ENCODE measurements around the gene FKBP15.

FKBP15 gene

DNA sequence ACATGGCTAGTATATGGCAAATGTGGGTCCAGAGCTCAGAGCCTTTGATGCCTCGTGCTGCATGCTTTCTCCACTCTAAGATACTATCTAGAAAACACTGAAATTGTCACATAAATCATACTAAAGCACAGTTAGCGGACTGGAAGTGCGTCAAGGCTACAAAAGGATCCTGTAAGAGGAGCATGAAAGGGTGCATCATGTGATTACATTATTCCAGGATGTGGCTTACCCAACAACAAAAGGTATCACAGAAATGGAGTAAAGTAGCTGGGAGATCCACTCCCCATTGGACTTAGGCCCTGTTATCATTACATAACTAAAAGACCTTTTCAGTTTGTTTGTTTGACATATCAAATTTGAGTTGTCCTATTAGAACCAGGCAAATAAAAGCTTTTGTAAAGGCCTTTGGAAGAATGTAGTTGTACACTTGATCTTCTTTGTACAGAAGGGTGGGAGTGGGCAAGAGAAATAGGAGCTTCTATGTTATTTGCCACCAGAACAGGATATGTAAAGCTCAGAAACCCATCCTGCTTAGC lies 7.1 kb upstream of the FKBP15 start:
- no peak for DNase-seq (ENCODE audit: low read depth)

- no peak for DNase-seq (ENCODE audit: low read depth)
Measured at GRCh38 chr9:113227436-113227835, 6.4 kb upstream of the FKBP15 start.

- no peak for DNase-seq (ENCODE audit: low read depth)
Measured at GRCh38 chr9:113223963-113224362, 2.9 kb upstream of the FKBP15 start.

DNA sequence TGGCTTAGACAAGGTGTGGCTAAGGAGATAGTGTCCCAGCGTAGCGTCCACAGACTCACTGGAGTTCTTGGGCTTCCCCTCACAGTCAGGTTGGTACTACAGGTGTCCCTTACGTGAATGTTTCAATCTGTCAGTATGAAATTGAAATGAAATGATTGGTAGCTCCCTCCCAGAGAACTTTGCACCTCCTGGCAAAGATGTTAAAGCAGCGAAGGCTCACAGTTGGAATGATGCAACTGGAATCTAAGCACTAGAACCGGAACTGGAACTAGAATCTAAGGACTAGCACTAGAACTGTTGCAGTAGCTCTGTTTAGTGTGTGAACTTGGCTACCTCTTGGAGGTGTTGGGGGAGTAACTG lies 1.4 kb upstream of the FKBP15 start:
- DNase-seq (ENCODE audit: low read depth) = no peak

DNA sequence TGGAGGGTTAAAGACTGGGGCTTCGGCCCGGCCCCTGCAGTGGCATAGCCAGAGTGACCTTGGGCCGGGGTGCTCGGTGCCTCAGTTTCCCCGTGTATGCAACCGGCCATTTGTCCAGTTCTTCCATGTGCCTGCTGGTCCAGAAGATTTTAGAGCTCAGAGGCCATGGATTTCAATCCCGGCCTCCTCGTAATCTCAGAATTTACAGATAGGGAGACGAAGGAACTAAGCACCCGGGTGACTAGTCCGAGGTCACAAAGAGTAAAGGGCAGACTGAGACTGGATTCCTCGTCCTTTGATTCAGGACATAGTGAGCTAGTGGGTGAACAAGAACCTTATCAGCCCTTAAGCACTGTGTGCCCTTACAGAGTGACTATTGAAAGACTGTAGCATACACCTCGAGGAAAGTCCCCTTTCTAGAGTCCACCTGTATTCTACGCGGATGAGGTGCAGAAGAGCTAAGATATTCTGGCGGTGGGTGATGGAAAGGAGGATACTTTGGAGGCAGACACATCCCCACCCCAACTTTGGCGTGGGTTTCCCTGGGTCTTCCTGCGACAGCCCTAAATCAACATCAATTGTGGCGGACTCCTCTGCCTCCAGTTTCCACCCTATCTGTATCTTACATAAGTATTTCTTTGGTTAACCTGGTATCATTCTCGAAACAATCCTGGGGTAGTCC lies 864 bp upstream of the FKBP15 start:
- DNase-seq (ENCODE audit: low read depth) = no peak

DNA sequence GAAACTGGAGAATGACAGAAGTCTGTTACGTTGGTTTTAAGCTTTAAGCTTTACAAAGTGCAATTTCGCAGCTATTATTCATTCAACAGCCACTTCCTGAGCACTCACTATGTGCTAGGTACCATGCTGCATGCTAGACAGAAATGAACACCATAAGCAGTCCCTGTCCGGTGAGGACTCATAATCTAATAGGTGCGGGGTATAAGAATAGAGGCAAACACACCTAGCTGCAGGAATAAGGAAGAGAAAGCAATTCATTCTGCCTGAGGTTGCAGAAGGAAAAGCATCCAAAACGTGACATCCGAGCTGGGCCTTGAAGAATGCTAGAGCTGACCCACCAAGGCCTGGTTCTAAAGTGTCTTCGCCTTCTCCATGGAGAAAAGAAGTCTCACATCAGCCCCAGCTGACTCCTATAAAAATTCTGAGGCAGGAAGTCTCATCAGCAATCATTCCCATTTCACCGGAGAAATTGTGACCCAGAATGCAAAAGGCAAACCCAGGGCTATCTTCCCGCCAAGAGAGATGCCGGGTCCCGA lies 542 bp downstream of the FKBP15 start:
- no peak for DNase-seq (ENCODE audit: low read depth)

- DNase-seq (ENCODE audit: low read depth) = no peak
Measured at GRCh38 chr9:113219969-113220368, 1.1 kb downstream of the FKBP15 start.

GRCh38 chr9:113219186-113219936 lies 1.7 kb downstream of the FKBP15 start:
- DNase-seq (ENCODE audit: low read depth) = no peak

DNA sequence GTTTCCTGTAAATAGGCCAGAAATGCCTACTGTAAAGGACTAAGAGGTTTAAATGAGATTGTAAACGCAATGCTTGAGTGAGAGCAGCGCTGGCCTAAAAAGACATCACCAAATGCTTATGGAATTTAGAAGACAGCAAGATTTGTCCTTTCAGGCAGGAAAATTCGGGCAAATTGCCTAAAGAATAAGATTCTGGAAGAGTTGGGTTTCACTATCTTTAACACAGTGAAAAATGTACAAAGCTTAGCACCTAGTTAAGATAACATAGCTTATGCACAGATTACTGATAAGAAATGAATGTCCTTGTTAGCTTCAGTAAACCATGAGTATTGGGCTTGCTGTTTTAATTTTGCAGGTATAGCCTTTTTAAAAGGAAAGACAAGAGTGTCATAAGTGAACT lies 4.7 kb downstream of the FKBP15 start:
- DNase-seq (ENCODE audit: low read depth) = no peak

- DNase-seq (ENCODE audit: low read depth) = no peak
Measured at GRCh38 chr9:113215132-113215531, 5.9 kb downstream of the FKBP15 start.

GRCh38 chr9:113210815-113211214 lies 10.3 kb downstream of the FKBP15 start:
- DNase-seq (ENCODE audit: low read depth) = no peak

DNA sequence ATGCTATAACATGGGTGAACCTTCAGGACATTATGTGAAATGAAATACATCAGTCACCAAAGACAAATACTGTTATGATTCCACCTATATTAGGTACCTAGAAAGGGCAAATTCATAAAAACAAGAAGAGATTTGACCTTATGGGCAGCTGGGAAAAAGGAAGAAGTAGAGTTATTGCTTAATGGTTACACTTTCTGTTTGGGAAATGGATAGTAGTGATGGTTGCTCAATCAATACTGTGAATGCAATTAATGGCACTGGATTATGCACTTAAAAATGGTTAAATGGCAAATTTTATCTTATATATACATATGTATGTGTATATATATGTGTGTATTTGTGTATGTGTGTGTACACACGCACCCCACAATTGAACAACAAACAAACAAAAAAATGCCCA lies 15.2 kb downstream of the FKBP15 start:
- no peak for DNase-seq (ENCODE audit: low read depth)

- DNase-seq (ENCODE audit: low read depth) = no peak
Measured at GRCh38 chr9:113205432-113205831, 15.6 kb downstream of the FKBP15 start.

DNA sequence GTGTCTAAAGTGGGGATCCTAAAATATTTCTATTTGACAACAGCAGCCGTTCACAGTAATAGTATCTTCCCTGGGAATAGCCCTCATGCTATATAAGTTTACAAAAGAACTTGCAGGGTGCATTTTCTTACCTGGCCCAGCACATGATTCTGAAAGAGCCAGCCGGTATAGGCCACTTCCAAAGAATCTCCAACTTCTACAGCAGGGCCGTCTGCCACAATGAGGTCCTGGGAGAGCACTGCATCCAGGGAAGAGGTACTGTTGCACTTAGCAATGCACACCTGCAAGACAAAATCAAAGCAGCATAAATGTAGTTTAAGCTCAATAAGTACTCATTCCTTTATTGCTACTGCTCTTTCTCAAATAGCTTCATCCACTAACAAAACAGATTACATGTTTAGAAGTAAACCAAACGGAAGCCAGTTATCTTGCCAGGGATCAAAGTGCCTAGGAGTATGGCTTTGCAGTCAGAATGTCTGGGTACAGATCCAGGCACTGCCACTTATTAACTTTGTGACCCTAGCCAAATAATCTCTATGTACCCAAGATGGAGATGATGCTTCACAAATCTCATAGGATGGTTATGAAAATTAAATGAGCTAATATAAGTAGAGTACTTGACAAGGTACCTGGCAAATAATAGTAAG lies 21.3 kb downstream of the FKBP15 start:
- DNase-seq (ENCODE audit: low read depth) = no peak

DNA sequence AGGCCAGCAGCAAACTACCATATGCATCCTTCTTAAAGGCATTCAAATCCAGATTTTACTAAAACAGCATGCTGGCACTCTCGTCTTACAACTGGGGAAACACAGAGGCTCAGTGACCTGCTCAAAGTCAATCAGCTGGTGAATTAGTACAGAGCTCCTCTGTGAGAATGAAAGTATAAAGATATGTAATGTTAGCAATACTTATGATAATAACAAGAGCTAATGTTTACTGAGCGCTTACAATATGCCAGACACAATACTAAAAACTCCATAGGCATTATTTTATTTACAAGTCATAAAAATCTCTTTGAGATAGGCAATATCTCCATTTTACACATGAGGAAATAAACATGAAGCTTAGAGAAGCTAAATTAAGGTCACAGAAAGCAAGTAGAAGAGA lies 28.6 kb downstream of the FKBP15 start:
- no peak for DNase-seq (ENCODE audit: low read depth)

GRCh38 chr9:113187929-113188595 lies 33.0 kb downstream of the FKBP15 start:
- DNase-seq (ENCODE audit: low read depth) = peak; percentile 91

DNA sequence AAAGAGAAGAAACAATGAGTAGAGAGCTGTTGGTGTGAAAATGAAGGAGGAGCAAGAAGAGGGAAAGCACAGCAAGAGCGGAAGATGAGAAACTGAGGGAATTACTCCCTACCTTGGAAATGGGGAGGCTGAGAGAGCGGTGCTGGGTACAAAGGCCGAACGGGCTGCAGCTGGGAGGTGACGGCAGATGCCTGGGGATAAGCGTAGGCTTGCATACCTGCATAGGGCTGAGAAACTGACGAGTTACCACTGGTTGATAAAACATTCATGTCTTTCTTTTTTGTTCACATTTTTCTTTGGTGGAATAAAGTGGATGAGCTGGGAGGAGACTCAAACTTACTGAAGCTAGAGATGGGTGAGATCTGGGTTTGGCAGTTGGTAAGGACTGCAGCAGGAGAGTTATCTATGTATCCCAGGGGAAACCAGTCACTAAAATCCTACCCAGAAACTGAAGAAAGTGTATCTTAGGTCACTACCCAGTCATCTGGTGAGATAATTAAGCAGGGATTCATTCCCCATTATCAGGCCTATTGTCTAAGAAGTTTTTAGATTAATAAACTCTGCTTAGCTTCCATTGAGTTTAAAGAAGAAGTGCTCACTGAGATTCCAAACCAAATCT lies 34.8 kb downstream of the FKBP15 start:
- DNase-seq (ENCODE audit: low read depth) = no peak

DNA sequence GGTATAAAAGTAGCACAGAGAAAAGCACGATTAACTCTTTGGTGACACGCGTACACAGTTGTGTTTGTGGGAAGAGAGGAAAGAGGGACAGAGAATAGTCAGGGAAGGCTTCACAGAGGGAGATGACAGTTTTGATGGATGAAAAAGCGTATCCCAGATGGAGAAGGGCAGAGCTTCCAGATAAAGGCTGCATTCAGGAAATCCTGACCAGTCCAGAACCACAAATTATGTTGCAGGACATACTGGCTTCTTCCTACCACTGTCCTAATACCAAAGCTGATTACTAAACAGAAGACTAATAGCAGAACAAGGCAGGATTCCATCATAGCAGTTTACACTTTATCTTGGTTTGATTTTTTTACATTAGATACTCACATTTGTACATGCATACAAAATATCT lies 35.8 kb downstream of the FKBP15 start:
- DNase-seq (ENCODE audit: low read depth) = no peak

DNA sequence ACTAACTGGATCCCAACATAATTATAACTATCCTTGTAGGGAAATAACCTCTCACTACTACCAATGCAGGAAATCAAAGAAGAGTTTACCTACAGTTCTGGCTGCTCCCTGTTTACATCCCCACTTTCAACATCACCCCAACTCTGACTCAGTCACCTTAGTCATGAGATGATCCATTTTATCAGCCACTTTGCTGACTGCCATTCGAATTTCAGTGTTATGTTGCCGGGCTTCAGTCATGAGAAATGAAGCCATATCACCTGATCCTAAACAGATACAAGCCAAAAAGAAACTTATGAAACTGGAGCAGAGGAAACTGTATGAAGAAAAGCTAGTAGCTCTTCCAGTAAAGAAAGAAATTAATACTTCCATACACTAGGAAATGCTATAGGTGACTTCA lies 36.5 kb downstream of the FKBP15 start:
- peak; percentile 21 for DNase-seq (ENCODE audit: low read depth)

DNA sequence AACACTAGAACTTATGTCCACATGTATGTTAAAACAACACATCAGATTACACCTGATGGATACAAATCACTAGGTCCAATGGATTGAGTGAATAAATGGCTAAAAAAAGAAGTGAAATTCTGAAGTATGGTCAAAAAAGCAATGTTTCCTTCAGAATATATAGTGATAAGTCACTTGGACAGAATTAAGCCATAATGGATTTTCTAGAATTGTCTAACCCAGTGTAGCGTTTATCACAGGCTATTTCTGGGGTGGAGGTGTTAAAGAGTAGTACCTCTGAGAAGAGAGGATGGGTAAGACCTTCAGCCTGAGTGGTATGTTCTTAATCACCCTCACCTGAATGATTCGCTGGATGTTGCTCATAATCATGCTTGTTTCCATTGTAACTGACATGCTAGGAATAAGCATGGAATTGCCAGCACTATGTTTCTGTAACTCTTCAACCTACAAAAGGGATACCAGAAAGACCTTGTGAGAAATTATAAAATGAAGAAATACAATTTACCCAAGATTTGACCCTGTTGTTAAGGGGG lies 37.1 kb downstream of the FKBP15 start:
- no peak for DNase-seq (ENCODE audit: low read depth)

DNA sequence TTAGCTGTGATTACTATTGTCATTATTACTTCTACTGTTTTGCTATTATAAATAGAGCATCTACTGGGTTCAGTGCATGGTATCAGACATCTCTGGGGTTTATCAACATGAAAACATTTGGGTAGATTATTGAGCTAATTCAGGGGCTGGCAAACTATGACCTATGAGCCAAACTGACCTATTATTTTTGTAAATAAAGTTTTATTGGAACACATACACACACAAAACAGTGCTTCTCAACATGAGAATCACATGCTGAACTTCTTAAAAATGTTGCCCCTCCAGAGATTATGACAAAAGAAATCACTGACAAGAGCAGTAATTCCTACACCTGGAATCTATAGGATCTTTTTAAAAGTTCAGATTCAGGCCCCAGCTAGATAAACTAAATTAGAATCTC lies 39.9 kb downstream of the FKBP15 start:
- no peak for DNase-seq (ENCODE audit: low read depth)

DNA sequence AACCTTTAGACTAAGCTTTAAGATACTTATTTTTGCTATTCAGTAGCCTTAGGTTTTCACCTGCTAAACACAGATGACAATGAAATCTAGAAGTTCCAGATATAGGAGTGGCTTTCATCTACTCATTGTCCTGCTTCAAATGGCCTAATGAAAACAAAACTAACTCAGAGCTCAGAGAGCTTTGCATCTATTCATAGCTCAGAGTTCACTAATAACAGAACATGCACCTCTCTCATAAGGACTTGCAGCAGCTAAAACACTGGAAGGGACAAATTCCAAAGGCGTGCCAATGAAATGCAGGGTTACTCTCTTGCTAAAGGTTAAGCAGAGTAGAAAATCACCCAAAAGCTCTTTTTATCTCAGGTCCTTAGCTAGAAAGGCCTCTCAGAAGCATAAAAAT lies 41.2 kb downstream of the FKBP15 start:
- DNase-seq (ENCODE audit: low read depth) = no peak
